ENCODE measurements around the gene USP34.

Gene USP34

DNA sequence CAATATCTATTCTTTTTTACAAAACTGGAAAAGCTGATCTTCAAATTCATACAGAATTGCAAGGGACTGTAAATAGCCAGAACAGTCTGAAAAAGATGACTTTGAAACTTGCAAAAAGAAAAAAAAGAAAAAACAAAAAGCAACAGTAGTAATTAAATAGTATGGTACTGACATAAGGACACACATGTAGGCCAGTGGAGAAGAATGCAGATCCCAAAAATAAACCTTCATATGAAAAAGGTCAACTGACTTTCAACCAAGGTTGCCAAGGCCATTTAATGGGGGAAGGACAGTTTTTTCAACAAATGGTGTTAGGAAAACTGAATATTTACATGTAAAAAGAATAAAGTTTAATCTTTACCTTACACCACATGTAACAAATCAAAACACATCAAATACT lies 111.8 kb downstream of the USP34 start:
- H3K4me3 ChIP-seq (ENCODE audit: insufficient read depth, low read length, poor library complexity, severe bottlenecking) = no peak overlapping the region
- no peaks in the 10 kb centered on the region for H3K9me3 ChIP-seq (ENCODE audit: insufficient read depth, low read length)
- 0 out of 2 replicates have a peak, but pooled peaks cover 13% of the 10 kb centered on the region for H4K20me1 ChIP-seq (ENCODE audit: low read depth, low read length)
- H3K4me2 ChIP-seq (ENCODE audit: low read depth, low read length, poor library complexity, severe bottlenecking) = no peak overlapping the region
- H3K36me3 ChIP-seq (ENCODE audit: low read length) = peaks cover 47% of the 10 kb centered on the region
- peaks cover 36% of the 10 kb centered on the region for H3F3A ChIP-seq (ENCODE audit: insufficient read depth)
- H2AFZ ChIP-seq (ENCODE audit: low read depth, low read length, severe bottlenecking) = no peak overlapping the region
- TF ChIP-seq, protein P1, sequence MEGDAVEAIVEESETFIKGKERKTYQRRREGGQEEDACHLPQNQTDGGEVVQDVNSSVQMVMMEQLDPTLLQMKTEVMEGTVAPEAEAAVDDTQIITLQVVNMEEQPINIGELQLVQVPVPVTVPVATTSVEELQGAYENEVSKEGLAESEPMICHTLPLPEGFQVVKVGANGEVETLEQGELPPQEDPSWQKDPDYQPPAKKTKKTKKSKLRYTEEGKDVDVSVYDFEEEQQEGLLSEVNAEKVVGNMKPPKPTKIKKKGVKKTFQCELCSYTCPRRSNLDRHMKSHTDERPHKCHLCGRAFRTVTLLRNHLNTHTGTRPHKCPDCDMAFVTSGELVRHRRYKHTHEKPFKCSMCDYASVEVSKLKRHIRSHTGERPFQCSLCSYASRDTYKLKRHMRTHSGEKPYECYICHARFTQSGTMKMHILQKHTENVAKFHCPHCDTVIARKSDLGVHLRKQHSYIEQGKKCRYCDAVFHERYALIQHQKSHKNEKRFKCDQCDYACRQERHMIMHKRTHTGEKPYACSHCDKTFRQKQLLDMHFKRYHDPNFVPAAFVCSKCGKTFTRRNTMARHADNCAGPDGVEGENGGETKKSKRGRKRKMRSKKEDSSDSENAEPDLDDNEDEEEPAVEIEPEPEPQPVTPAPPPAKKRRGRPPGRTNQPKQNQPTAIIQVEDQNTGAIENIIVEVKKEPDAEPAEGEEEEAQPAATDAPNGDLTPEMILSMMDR (IDR thresholded peaks at IDR 0.05; ENCODE audit: insufficient read depth, low read length, poor library complexity, severe bottlenecking) = no peak
- TF ChIP-seq EZH2phosphoT487 (conservative IDR thresholded peaks at IDR 0.05; ENCODE audit: low read length) = no peak
- H3K27ac ChIP-seq (ENCODE audit: low read depth, low read length) = no peak overlapping the region
- H3K9ac ChIP-seq (ENCODE audit: low read length) = no peak overlapping the region
- H3K79me2 ChIP-seq (ENCODE audit: insufficient read depth, low read length) = peaks cover 94% of the 10 kb centered on the region
- no peaks in the 10 kb centered on the region for H3K9me2 ChIP-seq (replicated peaks; ENCODE audit: insufficient read depth, low read length)
- no peaks in the 10 kb centered on the region for H3K27me3 ChIP-seq (ENCODE audit: low read length)

DNA sequence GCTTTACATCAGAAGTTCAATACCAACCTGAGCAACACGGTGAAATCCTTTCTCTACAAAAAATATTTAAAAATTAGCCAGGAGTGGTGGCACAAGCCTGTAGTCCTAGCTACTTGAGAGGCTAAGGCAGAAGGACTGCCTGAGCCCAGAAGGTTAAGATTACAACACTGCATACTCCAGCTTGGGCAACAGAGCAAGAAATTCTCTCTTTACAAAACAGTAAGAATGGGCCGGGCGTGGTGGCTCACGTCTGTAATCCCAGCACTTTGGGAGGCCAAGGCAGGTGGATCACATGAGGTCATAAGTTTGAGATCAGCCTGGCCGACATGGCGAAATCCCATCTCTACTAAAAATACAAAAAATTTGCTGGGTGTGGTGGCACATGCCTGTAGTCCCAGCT lies 113.2 kb downstream of the USP34 start:
- Histone ChIP-seq H3K27me3 (ENCODE audit: low read length) (no peaks in the 10 kb centered on the region), H3K9me2 (replicated peaks; ENCODE audit: insufficient read depth, low read length) (no peaks in the 10 kb centered on the region), H3K9ac (ENCODE audit: low read length) (no peak overlapping the region), H3F3A (ENCODE audit: insufficient read depth) (peaks cover 32% of the 10 kb centered on the region), H3K36me3 (ENCODE audit: low read length) (peaks cover 45% of the 10 kb centered on the region), H4K20me1 (ENCODE audit: low read depth, low read length) (peaks cover 21% of the 10 kb centered on the region; the same call in 1 of the 2 replicates), H2AFZ (ENCODE audit: low read depth, low read length, severe bottlenecking) (no peak overlapping the region), H3K9me3 (ENCODE audit: insufficient read depth, low read length) (no peaks in the 10 kb centered on the region), H3K79me2 (ENCODE audit: insufficient read depth, low read length) (peaks cover 95% of the 10 kb centered on the region), H3K27ac (ENCODE audit: low read depth, low read length) (no peak overlapping the region), H3K4me3 (ENCODE audit: insufficient read depth, low read length, poor library complexity, severe bottlenecking) (no peak overlapping the region), H3K4me2 (ENCODE audit: low read depth, low read length, poor library complexity, severe bottlenecking) (no peak overlapping the region)
- no peak for TF ChIP-seq EZH2phosphoT487 (conservative IDR thresholded peaks at IDR 0.05; ENCODE audit: low read length)
- TF ChIP-seq, protein P1 (IDR thresholded peaks at IDR 0.05; ENCODE audit: insufficient read depth, low read length, poor library complexity, severe bottlenecking) = no peak

GRCh38 chr2:61356958-61357350 lies 113.9 kb downstream of the USP34 start:
- no peak overlapping the region for H3K4me2 ChIP-seq (ENCODE audit: low read depth, low read length, poor library complexity, severe bottlenecking)
- peaks cover 91% of the 10 kb centered on the region for H3K79me2 ChIP-seq (ENCODE audit: insufficient read depth, low read length)
- no peak overlapping the region for H2AFZ ChIP-seq (ENCODE audit: low read depth, low read length, severe bottlenecking)
- TF ChIP-seq, protein P1 (IDR thresholded peaks at IDR 0.05; ENCODE audit: insufficient read depth, low read length, poor library complexity, severe bottlenecking) = no peak
- TF ChIP-seq EZH2phosphoT487 (conservative IDR thresholded peaks at IDR 0.05; ENCODE audit: low read length) = no peak
- H4K20me1 ChIP-seq (ENCODE audit: low read depth, low read length) = peaks cover 23% of the 10 kb centered on the region; the same call in 1 of the 2 replicates
- H3K27ac ChIP-seq (ENCODE audit: low read depth, low read length) = no peak overlapping the region
- H3K9ac ChIP-seq (ENCODE audit: low read length) = no peak overlapping the region
- no peaks in the 10 kb centered on the region for H3K27me3 ChIP-seq (ENCODE audit: low read length)
- H3K36me3 ChIP-seq (ENCODE audit: low read length) = peaks cover 45% of the 10 kb centered on the region
- peaks cover 35% of the 10 kb centered on the region for H3F3A ChIP-seq (ENCODE audit: insufficient read depth)
- no peaks in the 10 kb centered on the region for H3K9me3 ChIP-seq (ENCODE audit: insufficient read depth, low read length)
- no peaks in the 10 kb centered on the region for H3K9me2 ChIP-seq (replicated peaks; ENCODE audit: insufficient read depth, low read length)
- H3K4me3 ChIP-seq (ENCODE audit: insufficient read depth, low read length, poor library complexity, severe bottlenecking) = no peak overlapping the region

All from SU-DHL-6 (cell line).